Forelimb muscle (tissue), 1 donor: ENCODE measurements around the gene MTG2. TPM values are rescaled to one million over a fixed set of nuclear protein-coding genes. Genes with fewer than 3 reads are reported as not detected.

Experiments used
- DNase-seq: peaks from one replicate; pipeline ENCODE4 v3.0.0-alpha.2; 2013; ENCODE audit warnings: low read depth
- polyA plus RNA-seq: library from polyadenylated mRNA; unstranded; fragments of 120-200 nt; gene quantifications from one replicate; pipeline ENCODE4 v1.2.1, GENCODE V29; 2013; ENCODE audit not compliant: insufficient read length

MTG2 gene
- polyA plus RNA-seq, 1 donor = 28.8 TPM

DNA sequence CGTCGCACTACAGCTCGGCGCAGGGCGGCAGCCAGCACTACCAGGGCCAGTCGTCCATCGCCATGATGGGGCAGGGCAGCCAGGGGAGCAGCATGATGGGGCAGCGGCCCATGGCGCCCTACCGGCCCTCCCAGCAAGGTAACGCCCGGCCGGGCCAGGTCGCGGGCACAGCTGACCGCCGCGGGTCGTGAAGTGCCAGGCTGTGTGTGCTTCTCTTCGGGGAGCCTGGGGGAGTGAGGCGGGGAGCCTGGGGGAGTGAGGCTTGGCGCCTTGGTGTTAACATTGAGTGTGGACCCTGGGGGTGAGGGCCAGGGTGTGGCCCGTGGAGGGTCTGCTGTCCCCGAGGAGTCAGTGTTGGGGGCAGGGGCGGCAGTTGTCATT lies 19.4 kb upstream of the MTG2 start:
- no peak for DNase-seq

DNA sequence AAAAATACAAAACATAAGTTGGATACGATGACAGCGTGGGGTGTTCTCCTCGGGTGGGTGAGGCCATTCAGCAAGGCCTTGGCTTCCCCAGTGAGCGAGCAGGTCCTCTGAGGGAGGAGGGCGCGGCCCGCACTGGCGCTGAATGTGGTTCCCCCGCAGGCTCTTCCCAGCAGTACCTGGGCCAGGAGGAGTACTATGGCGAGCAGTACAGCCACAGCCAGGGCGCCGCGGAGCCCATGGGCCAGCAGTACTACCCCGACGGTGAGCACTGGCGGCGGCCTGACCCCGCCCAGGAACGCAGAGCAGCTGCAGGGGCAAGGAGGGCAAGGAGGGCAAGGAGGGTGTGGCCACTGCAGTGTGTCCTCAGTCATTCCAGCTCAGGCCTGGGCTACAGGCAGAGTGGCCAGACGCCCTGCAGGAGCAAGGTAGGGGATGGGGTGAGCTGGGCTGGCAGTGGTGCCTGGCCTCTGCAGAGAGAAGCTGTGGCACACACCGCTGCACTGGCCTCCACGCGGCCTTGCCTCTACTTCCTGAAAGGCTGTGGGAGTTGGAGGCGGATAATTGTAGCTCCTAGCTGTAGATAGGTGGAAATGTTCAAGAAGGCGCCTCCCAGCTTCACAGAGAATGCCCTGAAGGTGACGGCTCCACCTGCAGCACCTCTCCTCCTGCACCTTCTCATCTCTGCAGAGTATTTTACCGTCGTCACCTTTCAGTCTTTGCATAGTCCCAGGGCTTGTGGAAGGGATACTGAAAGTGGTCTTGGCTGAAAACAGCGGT lies 18.7 kb upstream of the MTG2 start:
- DNase-seq = no peak

DNA sequence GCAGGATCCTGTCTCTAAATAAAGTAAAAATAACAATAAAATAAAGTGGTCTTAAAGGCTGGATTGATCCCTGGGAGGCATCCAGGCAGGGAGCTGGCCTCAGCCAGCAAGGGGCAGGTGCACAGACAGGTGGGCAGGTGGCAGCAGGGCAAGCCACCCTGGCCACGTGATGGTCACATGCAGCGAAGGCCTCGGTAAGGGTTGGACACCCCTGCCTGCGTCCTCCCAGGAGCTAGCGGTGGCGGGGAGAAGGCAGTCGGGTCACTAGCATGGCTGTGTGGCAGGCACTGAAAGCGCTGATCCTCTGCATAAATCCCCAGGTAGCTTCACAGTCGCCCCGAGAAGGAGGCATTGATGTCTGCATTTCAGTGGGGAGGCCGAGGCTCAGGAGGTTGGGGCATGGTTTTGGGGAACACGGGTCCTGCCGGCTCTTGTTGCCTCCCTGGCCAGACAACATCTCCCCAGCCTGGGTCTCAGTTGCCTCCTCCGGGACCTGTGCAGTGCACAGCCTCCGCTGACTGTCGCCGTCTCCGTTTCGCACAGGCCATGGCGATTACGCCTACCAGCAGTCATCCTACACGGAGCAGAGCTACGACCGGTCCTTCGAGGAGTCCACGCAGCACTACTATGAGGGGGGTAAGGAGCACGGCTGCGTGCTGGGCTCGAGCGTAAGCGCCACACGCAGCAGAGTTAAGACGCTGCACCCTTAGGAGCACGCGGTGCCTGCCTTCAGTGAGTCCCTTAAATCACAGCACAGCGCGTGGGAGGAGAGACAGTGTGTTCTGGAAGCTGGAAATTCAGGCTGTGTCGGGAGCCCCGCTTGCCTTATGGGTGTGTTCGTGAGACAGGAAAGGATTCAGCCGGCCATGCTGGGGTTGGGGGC lies 17.7 kb upstream of the MTG2 start:
- DNase-seq = no peak

DNA sequence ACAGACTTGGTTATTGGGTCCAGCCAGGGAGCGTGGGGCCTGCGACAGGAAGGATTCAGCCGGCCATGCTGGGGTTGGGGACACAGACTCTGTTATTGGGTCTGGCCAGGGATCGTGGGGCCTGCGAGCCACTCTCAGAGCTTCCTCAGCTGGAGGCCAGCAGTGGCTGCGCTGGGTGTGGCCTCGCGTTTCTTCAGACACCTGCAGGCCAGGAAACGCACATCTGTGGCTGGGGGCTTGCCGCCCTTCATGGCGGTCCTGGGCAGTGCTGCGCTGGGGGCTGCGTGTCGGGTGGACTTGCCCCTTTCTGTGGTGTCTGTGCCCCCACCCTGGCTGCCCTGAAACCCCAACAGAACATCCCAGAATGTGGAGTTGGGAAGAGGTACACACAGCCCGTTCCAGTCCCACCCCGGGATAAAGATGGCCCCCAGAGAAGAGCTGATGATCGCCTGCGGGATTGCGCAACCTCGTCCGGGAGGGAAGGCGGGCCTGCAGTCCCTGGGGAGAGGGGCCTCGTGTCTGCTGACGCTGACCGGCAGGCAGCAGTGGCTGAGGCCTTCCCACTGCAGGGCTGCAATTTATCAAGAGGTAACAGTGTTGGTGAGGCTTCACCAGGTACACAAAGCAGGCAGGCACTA lies 16.9 kb upstream of the MTG2 start:
- DNase-seq = no peak

DNA sequence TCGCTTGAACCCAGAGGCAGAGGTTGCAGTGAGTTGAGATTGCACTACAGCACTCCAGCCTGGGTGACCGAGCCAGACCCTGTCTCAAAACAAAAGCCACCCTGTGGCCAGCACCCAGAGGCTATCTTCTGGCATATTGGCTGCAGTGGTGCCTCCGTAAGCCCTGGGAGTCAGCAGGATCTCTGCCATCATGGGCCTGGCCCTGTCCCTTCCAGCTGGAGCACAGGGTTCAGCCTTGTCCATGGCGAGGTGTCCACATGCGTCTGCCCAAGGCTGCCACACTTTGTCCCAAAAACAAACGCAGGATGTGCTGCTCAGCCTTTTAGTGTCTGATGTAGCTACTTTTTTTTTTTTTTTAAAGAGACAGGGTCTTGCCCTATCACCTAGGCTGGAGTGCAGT lies 15.4 kb upstream of the MTG2 start:
- no peak for DNase-seq

DNA sequence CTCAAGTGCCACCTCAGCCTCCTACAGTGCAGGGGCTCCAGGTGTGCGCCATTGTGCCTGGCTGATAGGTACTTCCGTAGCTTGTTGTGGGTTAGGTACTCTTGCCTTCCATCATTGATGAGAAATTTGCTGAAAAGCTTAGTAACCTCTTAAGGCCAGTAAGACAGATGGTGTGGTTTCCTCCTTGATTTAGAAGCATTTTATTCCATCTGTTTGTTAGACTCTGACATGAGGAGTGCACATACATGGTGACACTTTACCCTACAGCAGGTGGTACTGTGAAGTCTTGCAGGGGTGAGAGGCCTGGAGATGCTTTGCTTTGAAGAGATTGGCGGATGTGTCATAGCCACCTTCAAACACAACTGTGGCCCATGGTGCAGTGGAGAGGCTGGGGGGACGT lies 14.8 kb upstream of the MTG2 start:
- DNase-seq = no peak

DNA sequence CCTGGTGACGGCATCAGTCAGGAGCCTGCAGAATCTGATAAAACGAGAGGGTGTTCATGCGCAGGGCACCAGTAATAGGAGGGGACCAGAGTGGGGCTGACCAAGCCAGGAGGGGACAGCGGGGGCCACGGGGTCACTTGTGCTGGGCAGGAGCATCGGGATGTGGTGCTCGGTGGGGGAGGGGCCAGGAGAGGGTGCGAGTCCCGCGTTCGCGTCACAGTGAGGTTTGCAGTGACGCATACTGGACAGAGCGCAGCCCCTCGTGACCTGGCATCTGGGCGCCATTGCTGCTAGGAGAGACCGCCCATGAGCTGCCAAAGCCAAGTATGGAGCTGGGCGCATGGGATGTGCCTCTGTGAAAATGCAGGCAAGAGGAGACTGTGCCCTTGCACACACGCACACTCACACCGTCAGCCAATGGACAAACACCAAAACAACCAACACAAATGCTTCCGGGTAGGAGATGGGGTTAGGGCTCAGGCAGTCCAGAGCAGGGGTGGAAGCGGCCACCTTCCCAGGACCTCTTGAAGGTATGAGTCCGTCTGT lies 13.9 kb upstream of the MTG2 start:
- DNase-seq = no peak

DNA sequence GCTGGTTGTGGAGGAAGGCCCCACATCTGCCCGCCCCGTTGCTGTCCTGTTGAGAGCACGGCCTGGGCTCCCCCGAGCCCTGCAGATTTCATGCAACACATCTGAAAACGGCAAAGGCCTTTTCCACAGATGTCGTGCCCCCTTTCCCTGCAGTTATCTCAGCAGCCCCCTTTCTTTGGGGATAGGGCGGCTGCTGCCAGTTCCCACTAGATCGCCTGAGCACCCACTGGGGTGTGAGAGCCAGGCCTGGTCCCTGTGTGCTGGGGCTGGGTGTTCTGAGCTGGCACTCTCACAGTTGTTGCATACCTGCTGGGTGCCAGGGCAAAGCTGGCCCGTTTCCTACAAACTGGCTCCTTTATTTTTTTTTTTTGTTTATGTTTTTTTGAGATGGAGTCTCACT lies 12.3 kb upstream of the MTG2 start:
- DNase-seq = no peak

DNA sequence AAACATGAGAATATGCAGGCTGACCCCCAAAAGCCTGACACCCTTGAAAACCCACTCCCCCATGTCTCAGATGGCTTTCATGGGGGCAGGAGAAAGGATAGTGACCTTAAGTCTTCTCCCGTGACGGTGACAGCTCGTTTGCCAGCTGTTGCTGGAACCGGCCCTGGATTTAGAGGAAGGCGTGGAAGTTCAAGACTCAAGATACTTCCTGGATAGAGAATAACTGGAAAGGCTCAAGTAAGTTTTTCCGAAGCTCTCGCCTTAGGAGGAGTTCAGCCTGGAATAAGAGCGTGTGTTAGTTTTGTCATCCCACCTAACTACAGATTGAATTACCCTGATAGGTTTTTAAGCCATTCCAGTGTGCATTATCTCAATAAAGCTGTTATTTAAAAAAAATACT lies 11.6 kb upstream of the MTG2 start:
- DNase-seq = no peak

DNA sequence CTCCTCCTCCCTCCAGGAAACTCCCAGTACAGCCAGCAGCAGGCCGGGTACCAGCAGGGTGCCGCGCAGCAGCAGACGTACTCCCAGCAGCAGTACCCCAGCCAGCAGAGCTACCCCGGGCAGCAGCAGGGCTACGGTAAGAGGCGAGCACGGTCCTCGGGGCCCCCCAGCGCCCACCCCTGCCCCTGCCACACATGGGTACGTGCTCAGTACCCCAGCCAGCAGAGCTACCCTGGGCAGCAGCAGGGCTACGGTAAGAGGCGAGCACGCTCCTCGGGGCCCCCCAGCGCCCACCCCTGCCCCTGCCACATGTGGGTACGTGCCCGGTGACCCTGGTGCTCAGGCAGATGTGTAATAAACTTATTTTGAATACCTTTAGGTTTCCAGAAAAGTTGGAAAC lies 10.2 kb upstream of the MTG2 start:
- DNase-seq = no peak

DNA sequence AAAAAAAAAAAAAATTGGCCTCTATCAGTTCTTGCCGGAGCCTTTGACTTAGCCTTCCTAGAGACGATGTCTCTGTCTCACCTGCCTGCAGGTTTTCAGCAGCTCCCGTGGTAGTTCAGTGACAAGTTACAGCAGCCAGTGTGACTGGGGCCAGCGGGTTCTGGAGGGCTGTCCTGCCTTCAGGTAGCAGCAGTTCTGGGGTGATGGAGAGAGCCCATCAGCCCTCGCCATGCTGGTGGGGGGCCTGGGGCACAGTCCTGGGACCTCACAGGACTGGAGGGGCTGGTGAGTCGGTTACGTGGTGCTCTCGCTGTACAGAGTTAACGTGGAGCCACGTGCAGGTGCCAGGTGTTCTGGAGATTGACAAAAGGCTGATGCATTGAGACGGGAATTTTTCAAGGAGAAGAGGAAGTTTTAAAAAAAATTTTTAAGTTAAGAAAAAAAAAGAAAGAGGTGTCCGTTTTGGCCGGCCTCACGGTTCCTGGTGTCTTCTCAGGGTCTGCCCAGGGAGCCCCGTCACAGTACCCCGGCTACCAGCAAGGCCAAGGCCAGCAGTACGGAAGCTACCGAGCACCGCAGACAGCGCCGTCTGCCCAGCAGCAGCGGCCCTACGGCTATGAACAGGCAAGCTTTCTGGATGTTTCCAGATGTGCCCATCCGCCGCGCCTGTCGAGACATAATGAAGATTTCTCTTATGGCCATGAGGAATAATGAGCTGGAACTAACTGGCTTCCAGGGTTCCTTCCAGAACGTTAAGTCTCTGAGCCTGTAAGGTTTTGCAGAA lies 8.6 kb upstream of the MTG2 start:
- no peak for DNase-seq

DNA sequence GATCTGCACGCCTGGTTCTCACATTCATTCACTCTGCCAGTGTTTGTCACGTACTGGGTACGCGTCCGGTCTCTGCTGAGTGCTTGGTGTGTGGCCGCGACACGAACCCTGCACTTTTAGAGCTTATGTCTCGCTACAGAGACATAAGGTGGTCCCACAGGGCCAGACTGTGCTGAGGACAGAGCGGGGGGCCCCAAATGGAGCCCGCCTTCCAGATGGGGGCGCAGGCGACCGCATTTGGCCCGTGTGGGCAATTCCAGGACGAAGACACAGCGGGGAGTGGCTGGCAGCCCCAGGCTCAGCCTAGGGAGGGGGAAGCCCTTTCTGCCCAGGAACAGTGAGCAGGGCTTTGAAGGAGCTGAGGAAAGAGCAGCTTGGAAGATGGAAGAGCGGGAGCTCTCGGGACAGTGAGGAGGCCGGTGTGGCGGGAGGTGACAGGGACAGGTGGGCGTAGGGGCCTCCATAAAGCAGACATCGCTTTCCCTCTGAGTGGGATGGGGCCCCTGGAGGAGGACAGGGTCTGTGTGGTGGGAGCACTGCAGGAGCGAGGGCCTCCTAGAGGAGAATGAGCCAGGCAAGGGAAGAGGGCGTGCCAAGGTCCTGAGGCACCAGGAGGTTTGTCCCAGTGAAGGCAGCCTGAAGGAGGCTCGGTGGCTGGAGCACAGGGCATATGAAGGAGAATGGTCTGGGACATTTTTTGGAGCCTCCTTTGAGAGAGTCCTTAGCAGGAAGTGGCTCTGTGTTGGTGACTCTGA lies 7.8 kb upstream of the MTG2 start:
- DNase-seq = no peak

DNA sequence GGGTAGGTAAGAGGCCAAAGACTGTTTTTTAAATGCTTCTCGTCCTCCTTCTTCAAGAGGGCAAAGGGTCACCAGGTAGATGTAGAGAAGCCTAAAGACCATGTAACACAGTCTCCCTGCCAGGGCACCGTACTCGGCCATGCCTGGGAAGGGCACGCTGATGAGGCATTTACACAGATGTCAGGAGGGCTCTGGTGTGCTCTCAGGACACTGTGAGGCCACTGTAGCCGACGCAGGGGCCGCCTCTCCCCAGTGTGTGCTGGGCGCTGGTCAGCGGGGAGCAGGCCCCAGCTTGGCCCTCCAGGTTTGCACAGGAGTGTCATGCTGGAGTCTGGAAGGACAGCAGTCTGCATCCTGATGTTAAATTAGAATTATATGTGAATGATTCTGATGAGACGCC lies 7.1 kb upstream of the MTG2 start:
- DNase-seq = no peak

DNA sequence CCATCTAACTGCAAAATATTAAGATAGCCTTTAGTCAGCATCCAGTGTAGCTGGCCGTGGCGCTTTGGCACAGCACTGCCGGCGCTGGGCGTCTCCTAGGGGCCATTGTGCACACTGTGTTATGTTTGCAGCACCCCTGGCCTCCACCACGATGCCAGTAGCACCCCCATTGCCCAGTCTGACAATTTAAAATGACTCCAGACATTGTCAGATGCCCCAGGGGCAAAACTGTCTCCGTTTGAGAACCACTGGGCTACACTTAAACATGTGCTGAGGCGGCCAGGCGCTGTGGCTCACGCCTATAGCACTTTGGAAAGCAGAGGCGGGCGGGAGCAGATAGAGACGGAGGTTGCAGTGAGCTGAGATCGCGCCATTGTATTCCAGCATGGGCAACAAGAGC lies 6.0 kb upstream of the MTG2 start:
- DNase-seq = no peak

DNA sequence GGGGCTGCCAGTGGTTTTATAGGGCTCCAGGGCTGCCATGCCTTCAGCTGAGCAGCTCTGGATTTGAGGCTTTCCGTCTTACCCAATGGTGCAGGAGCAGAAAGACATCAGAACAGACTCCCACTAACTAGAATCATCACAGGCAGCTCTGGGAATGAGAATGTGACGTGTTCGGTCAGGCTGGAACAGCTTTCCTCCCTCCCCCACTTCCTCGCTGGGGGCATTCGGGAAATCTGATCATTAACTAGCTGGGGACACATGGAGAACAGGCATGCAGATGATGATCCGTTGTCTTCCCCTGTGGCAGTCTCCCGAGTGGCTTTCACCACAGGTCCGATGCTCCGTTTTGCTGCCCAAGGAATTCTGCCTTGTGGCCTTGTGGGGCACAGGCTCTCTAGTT lies 5.5 kb upstream of the MTG2 start:
- DNase-seq = no peak

DNA sequence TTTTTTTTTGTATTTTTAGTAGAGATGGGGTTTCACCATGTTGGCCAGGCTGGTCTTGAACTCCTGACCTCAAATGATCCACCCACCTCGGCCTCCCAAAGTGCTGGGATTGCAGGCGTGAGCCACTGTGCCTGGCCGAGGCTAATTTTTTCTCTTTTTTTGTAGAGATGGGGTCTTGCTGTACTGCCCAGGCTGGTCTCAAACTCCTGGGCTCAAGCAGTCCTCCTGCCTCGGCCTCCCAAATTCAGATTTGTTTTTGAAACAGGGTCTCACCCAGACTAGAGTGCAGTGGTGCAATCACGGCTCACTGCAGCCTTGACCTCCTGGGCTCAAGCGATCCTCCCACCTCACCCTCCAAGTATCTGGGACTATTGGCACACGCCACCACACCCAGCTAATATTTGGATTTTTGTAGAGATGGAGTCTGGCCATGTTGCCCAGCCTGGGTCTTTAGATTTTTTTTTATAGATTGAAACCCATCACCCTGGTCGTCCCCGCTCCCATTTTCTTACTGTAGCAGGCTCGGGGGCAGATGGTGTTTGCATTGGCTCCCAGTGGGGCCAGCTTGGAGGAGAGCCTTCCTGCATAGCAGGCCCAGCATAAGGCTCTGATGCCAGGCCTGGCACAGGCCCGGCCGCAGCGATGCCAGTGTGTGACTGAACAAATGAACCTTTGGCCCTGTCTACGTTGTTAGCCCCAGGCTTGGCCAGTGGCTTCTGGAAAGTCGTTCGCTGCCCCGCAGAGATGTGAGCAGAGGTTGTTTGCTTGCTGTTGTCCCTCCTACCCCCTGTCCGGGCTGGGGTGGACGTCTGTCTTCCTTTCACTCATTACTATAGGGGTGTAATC lies 4.3 kb upstream of the MTG2 start:
- DNase-seq = no peak

DNA sequence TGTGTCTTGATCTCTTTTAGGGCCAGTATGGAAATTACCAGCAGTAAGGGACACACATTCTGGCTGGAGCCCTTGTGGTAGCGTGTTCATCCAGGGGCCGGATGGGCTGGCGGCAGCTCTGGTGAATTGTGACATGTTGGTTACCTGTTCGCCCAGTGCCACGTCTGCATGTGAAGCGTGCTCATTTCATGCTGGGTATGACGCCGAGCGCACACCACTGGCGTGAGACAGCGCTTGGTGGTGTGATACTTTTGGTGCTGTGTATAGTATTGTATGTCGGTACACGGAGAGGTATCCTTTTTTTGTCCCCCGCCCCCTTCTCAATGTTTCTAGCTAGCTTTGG lies 3.7 kb upstream of the MTG2 start:
- no peak for DNase-seq

DNA sequence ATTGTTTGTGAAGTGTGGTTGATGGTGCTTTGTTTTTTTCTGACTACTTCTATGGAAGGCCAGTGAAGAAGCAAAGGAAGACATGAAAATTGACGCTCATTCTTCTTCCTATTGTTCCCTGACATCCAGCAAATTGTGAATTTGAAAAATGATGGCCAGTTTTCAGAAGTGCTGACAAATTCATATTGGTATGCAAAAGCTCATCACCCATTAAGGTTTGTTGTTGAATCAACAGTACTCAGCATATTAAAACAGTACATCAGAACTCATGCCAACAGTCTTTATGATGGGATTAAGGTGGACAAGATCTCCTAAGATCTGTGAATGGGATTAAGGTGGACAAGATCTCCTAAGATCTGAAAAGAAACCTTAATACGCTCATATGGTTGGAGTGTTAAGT lies 1.0 kb upstream of the MTG2 start:
- DNase-seq = no peak

DNA sequence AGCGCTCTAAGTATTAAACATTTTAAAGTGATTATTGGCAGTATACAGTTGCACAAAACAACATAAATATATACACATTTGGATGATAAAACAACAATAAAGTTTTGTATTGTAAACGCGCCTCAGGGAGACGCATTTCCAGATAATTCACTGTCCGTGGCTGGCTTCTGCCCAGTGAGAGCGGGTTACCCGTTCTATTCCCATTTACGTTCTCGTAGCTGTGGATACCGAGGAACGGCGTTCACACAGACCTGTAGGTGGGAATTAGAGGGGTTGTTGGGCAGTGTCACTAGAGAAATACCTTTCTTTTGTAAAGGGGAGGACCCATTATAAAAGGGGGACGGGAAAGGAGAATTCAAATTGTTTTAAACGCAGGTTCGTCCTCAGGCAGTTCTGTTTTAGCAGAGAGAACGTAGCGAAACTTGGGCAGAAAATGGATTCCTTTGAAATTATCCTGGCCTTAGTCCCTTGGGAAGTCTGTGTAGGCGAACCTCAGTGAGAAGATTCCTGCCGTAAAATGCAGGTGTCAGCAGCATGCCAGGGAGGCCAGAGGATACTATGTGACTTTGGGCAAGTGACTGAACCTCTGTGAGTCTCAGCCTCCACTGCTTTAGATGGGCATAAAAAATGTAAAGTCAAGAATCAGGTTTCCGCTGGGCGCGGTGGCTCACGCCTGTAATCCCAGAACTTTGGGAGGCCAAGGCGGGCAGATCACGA lies 756 bp downstream of the MTG2 start:
- no peak for DNase-seq

DNA sequence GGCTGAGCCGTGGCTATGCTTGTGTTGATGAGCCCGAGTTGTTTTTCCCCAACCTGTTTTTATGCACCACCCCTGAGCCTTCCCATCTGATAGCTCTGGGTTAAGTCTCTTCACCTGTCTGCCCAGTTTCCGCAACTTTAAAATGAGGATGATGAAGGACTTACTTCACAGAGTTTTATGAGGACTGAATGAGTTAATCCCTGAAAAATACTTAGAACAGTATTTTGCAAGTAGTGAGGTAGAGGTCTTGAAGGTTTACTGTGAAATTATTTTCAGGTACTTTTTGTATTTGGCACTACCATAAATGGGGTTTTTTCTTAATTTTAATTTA lies 3.2 kb downstream of the MTG2 start:
- DNase-seq = no peak
